ENCODE measurements around the gene ORC2.

GRCh38 chr2:200905618-200906296 is 57.7 kb downstream of the ORC2 start:
- TF ChIP-seq CTCF (IDR thresholded peaks at IDR 0.05) (peak; percentile 13 to 48 (median 23)), POLR2A (IDR thresholded peaks at IDR 0.05) (no peak), POLR2AphosphoS5 (IDR thresholded peaks at IDR 0.05; ENCODE audit: insufficient read depth in 1 of 2, low read depth in 1 of 2) (peak in 1 of 2 donors; percentile 19)
